BJ (cell line): Measurements from ENCODE around the gene ADCY2. TPM values are rescaled to one million over a fixed set of nuclear protein-coding genes. Genes with fewer than 3 reads are reported as not detected.

ENCODE experiments used
- CTCF ChIA-PET: fragments of 350-600 bp; formaldehyde crosslinking; extraction: SDS; loops from one replicate; lab custom pipeline; 2021; ENCODE audit warnings: antibody characterized with exemption, inconsistent platforms; lab: Yijun Ruan, JAX
- POLR2A ChIA-PET: fragments of 300-600 bp; sonication (Branson Sonifier 250); formaldehyde crosslinking; extraction: SDS; loops from one replicate; lab custom pipeline; 2021; ENCODE audit warnings: antibody characterized with exemption; lab: Charles Lee
- DNase-seq: peaks from one replicate; pipeline ENCODE4 v3.0.0-alpha.2; 2011; ENCODE audit warnings: low read depth
- H3K27me3 ChIP-seq: 2 replicates; pipeline ENCODE4 v1.6.0; 2011; ENCODE audit warnings: low read length; ENCODE audit not compliant: control insufficient read depth, insufficient read depth
- H3K36me3 ChIP-seq: 2 replicates; pipeline ENCODE4 v1.5.1; 2011; ENCODE audit warnings: low read length; ENCODE audit not compliant: control insufficient read depth, insufficient read depth
- H3K4me3 ChIP-seq: 2 replicates; pipeline ENCODE4 v1.5.1; 2011; ENCODE audit warnings: low read depth, mild to moderate bottlenecking, control low read depth, low read length
- CTCF ChIP-seq: IDR thresholded peaks from 2 replicates; pipeline ENCODE4 v1.5.1; 2011; ENCODE audit warnings: low read depth, mild to moderate bottlenecking, control low read depth, inconsistent platforms, low read length, moderate library complexity; ENCODE audit not compliant: insufficient read depth
- polyA plus RNA-seq: library from polyadenylated mRNA; depleted of rRNA; stranded (reverse); fragments of >200 nt; gene quantifications from 2 replicates; pipeline ENCODE4 v1.2.3, GENCODE V29; 2011

Gene ADCY2
- polyA plus RNA-seq, 1 experiment: not detected

- Histone ChIP-seq H3K4me3 (no peak overlapping the region), H3K36me3 (no peaks in the 10 kb centered on the region), H3K27me3 (no peaks in the 10 kb centered on the region)
- ChIA-PET POLR2A (no interaction called here), CTCF (no interaction called here)
- TF ChIP-seq CTCF: no peak
- no peak for DNase-seq
Observed at GRCh38 chr5:7770436-7770835, 374.5 kb downstream of the ADCY2 start.

- CTCF ChIA-PET: no interaction called here
- no peak for TF ChIP-seq CTCF
- H3K27me3 ChIP-seq: no peaks in the 10 kb centered on the region
- DNase-seq: no peak
- no peak overlapping the region for H3K4me3 ChIP-seq
- POLR2A ChIA-PET: no interaction called here
- H3K36me3 ChIP-seq: no peaks in the 10 kb centered on the region
Observed at GRCh38 chr5:7772141-7772540, 376.2 kb downstream of the ADCY2 start.

DNA sequence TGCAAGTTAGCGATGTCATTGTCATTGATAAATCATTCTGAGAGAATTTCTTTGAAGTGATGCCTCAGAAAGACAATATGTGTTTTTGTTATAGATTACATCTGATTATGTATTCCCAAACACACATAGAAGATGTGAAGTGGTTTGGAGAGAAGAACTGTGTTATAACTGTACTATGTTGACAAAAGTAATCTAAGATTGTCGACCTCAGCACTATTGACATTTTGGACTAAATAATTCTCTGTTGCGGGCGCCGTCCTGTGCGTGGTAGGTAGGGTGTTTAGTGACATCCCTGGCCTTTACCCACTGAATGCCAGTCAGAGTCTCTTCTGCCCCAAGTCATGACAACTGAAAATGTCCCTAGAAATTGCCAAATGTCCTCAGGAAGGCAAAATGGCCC, 377.2 kb downstream of the ADCY2 start:
- Histone ChIP-seq H3K27me3 (no peaks in the 10 kb centered on the region), H3K36me3 (no peaks in the 10 kb centered on the region), H3K4me3 (no peak overlapping the region)
- DNase-seq: no peak
- ChIA-PET CTCF (no interaction called here), POLR2A (no interaction called here)
- no peak for TF ChIP-seq CTCF

DNA sequence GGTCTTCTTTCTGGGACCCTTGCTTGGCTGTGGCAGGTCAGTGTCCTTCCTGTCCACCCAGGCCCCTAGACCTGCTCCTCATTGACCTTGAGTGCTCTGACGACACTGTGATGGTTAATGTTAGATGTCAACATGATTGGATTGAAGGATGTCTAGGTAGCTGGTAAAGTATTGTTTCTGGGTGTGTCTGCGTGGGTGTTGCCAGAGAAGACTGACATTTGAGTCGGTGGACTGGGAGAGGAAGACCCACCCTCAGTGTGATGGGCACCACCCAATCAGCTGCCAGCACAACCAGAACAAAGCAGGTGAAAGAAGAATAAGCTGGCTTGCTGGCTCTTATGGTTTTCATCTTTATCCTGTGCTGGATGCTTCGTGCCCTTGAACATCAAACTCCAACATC, 380.5 kb downstream of the ADCY2 start:
- H3K27me3 ChIP-seq: no peaks in the 10 kb centered on the region
- POLR2A ChIA-PET: no interaction called here
- no peaks in the 10 kb centered on the region for H3K36me3 ChIP-seq
- no peak for TF ChIP-seq CTCF
- DNase-seq: no peak
- CTCF ChIA-PET: no interaction called here
- H3K4me3 ChIP-seq: no peak overlapping the region

- TF ChIP-seq CTCF: no peak
- Histone ChIP-seq H3K27me3 (no peaks in the 10 kb centered on the region), H3K36me3 (no peaks in the 10 kb centered on the region), H3K4me3 (no peak overlapping the region)
- no peak for DNase-seq
- ChIA-PET POLR2A (no interaction called here), CTCF (no interaction called here)
Observed at GRCh38 chr5:7779019-7780005, 383.4 kb downstream of the ADCY2 start.
